Karpas-422 (cell line): ENCODE results near the gene STX2. TPM values are rescaled to one million over a fixed set of nuclear protein-coding genes. Genes with fewer than 3 reads are reported as not detected.
"Not testable (repeated sequence)": the region's sequence is repeated elsewhere in the genome, so short reads cannot be mapped to it uniquely, and the experiment has no call there.

Source experiments
- DNase-seq: peaks from one replicate; pipeline ENCODE4 v3.0.0-alpha.2; 2015
- H2AFZ ChIP-seq: fragments of 200-600 bp; sonication (generic); 2 replicates; pipeline ENCODE4 v1.6.1; 2014; ENCODE audit warnings: antibody characterized with exemption, low read length, mixed read lengths
- H3K27ac ChIP-seq: fragments of 200-600 bp; sonication (generic); 2 replicates; pipeline ENCODE4 v1.5.1; 2014; ENCODE audit warnings: mild to moderate bottlenecking, low read length, moderate library complexity
- H3K27me3 ChIP-seq: fragments of 200-600 bp; sonication (generic); 2 replicates; pipeline ENCODE4 v1.6.1; 2014; ENCODE audit warnings: low read length, mixed read lengths
- H3K36me3 ChIP-seq: fragments of 200-600 bp; sonication (generic); 2 replicates; pipeline ENCODE4 v1.6.1; 2014; ENCODE audit warnings: low read length, mixed read lengths; ENCODE audit not compliant: insufficient read depth
- H3K4me1 ChIP-seq: fragments of 200-600 bp; sonication (generic); 2 replicates; pipeline ENCODE4 v1.6.1; 2014; ENCODE audit warnings: mild to moderate bottlenecking, low read length, mixed read lengths
- H3K4me2 ChIP-seq: fragments of 200-600 bp; sonication (generic); 2 replicates; pipeline ENCODE4 v1.6.1; 2014; ENCODE audit warnings: low read length, low read depth, mild to moderate bottlenecking; ENCODE audit not compliant: poor library complexity, severe bottlenecking
- H3K4me3 ChIP-seq: fragments of 200-600 bp; sonication (generic); 2 replicates; pipeline ENCODE4 v1.5.1; 2014; ENCODE audit warnings: mild to moderate bottlenecking, antibody characterized with exemption, low read length, mixed read lengths
- H3K79me2 ChIP-seq: fragments of 200-600 bp; sonication (generic); 2 replicates; pipeline ENCODE4 v1.6.1; 2014; ENCODE audit warnings: mild to moderate bottlenecking, low read length, mixed read lengths
- H3K9ac ChIP-seq: fragments of 200-600 bp; sonication (generic); 2 replicates; pipeline ENCODE4 v1.6.0; 2014; ENCODE audit warnings: low read length
- H3K9me2 ChIP-seq: fragments of 200-600 bp; sonication (generic), shearing (Covaris generic); replicated peaks from 2 replicates; pipeline ENCODE4 v1.6.0; 2014; ENCODE audit warnings: mild to moderate bottlenecking, low read length, moderate library complexity; ENCODE audit not compliant: insufficient read depth
- H3K9me3 ChIP-seq: fragments of 300-700, 200-600 bp; sonication (generic); 2 replicates; pipeline ENCODE4 v1.6.1; 2014; ENCODE audit warnings: low read length, mixed read lengths
- H4K20me1 ChIP-seq: fragments of 200-600 bp; sonication (generic); 2 replicates; pipeline ENCODE4 v1.6.1; 2014; ENCODE audit warnings: mild to moderate bottlenecking, antibody characterized with exemption, low read length, low read depth; ENCODE audit not compliant: insufficient read depth
- total RNA-seq: library from RNA; depleted of rRNA; stranded (reverse); fragments of >200 nt; shearing (Covaris generic); gene quantifications from 2 replicates; pipeline ENCODE4 v1.2.3, GENCODE V29; 2014; ENCODE audit warnings: low replicate concordance; rRNA removed

STX2 gene
- total RNA-seq: 19.2 and 19.3 TPM in 2 replicates

DNA sequence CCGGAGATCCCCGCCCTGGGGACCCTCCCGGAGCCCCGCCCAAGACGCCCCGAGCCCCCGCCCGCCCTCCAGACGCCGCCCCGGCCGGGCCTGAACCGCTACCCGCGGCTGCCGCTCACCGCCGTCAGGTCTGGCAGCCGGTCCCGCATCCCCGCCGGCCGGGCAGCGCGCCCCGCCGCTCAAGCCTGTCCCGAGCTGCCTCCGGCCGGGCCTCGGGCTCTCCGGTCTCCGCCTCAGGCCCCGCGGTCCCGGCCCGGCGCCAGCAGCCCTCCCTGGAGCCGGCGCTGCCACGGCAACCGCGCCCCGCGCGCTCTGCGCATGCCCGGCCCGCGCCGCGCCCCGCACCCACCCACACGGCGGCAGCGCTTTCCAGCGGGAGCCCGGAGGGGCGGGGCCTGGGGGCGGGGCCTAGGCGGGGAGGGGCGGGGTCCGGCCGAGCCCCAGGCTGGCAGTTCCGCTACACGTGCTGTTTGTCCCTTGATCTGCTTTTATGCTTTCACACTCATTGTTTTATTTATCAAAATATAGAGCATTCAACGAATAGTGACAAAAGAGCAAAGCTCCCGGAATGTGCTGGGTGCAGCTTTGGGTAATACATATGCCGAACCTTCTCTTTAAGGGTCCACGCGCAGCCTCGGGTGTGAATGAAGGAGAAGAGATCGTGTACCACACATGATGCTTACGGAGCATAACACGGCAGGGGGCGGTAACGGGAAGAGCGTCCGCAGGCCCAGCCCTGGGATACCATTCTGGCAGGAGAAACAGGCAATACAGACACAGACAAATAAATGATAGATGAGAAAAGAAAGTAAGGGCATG is at the start of gene STX2:
Gene STX2 (minus strand): TSS at position 300 of the 819 bp plus-strand sequence. CDS start 151 bp downstream, at position 149.
- H3K9me2 ChIP-seq: no peaks in the 10 kb centered on the region
- no peaks in the 10 kb centered on the region for H3K27me3 ChIP-seq
- H4K20me1 ChIP-seq: no peaks in the 10 kb centered on the region
- H3K4me3 ChIP-seq: peak within 1 kb of the TSS; percentile 99
- DNase-seq: peak; percentile 94
- peak within 1 kb of the TSS; percentile 97 for H3K9ac ChIP-seq
- peak within 1 kb of the TSS; percentile 98 for H3K4me2 ChIP-seq
- H3K79me2 ChIP-seq: peaks cover 43% of the 10 kb centered on the region
- no peaks in the 10 kb centered on the region for H3K9me3 ChIP-seq
- H3K27ac ChIP-seq: no peak within 1 kb of the TSS; the same call in 1 of the 2 replicates
- H3K4me1 ChIP-seq: peaks cover 24% of the 10 kb centered on the region
- peak within 1 kb of the TSS; percentile 99 for H2AFZ ChIP-seq
- H3K36me3 ChIP-seq: no peaks in the 10 kb centered on the region

DNA sequence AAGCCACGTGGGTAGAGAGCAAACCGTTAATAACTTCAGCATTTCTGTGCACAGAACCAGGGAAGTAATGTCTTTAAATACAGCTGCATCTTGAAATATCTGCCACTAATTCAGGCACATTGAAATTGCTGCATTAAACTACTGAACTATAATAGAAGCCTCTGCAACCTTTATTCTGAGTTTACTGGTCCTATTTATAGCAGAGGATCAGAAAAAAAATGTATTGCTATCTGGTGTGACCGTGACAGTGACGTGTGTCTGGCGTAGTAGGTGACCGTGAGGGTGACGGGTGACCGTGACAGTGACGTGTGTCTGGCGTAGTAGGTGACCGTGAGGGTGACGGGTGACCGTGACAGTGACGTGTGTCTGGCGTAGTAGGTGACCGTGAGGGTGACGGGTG is 48.1 kb upstream of the STX2 start:
- not testable (repeated sequence) for H3K9me3 ChIP-seq, H2AFZ ChIP-seq, H3K36me3 ChIP-seq, H3K4me2 ChIP-seq, H4K20me1 ChIP-seq, H3K4me3 ChIP-seq, H3K27ac ChIP-seq, H3K9me2 ChIP-seq, H3K27me3 ChIP-seq, H3K9ac ChIP-seq, DNase-seq, H3K79me2 ChIP-seq, H3K4me1 ChIP-seq

DNA sequence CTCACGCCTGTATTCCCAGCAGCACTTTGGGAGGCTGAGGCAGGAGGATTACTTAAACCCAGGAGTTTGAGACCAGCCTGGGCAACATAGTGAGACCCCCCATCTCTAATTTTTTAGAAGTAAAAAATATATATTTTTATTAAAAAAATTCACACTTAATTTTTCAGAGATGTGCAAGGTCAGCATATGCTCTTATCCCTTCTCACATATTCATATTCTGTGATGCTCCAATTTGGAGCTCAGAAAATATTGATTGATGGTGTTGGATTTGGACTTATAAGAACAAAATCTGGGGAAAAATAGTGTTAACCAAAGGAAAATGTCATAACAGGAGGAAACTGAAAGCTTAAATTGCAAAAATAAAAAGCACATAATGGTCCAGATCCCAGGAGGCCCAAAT is 42.5 kb upstream of the STX2 start:
- H2AFZ ChIP-seq: no peak overlapping the region
- H3K9ac ChIP-seq: no peak overlapping the region
- peaks cover 7% of the 10 kb centered on the region for H3K36me3 ChIP-seq
- H3K4me3 ChIP-seq: no peak overlapping the region
- H3K9me3 ChIP-seq: no peaks in the 10 kb centered on the region
- no peaks in the 10 kb centered on the region for H3K27me3 ChIP-seq
- DNase-seq: no peak
- no peaks in the 10 kb centered on the region for H3K9me2 ChIP-seq
- no peaks in the 10 kb centered on the region for H3K79me2 ChIP-seq
- H3K27ac ChIP-seq: no peak overlapping the region
- H3K4me2 ChIP-seq: no peak overlapping the region
- H3K4me1 ChIP-seq: peaks cover 24% of the 10 kb centered on the region
- H4K20me1 ChIP-seq: peaks cover 3% of the 10 kb centered on the region; the same call in 1 of the 2 replicates

DNA sequence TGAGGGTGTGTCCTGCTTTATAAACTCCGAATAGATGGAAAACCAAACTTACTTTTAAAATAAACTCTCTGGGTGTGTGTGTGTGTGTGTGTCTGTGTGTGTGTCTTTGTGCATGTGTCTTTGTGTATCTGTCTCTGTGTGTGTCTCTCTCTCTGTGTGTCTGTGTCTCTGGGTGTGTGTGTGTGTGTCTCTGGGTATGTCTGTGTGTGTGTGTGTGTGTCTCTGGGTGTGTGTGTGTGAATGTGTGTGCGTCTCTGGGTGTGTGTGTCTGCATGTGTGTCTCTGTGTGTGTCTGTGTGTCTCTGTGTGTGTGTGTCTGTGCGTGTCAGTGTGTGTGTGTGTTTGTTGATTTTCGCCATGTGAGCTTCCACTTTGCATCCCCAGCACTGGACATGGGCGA is 42.0 kb upstream of the STX2 start:
- H3K36me3 ChIP-seq: peaks cover 12% of the 10 kb centered on the region
- no peak overlapping the region for H2AFZ ChIP-seq
- peaks cover 5% of the 10 kb centered on the region; the same call in 1 of the 2 replicates for H4K20me1 ChIP-seq
- H3K4me2 ChIP-seq: no peak overlapping the region
- no peak overlapping the region for H3K9ac ChIP-seq
- H3K79me2 ChIP-seq: no peaks in the 10 kb centered on the region
- no peak overlapping the region for H3K4me3 ChIP-seq
- no peaks in the 10 kb centered on the region for H3K9me3 ChIP-seq
- peaks cover 26% of the 10 kb centered on the region for H3K4me1 ChIP-seq
- DNase-seq: no peak
- H3K27ac ChIP-seq: no peak overlapping the region
- H3K9me2 ChIP-seq: no peaks in the 10 kb centered on the region
- no peaks in the 10 kb centered on the region for H3K27me3 ChIP-seq

DNA sequence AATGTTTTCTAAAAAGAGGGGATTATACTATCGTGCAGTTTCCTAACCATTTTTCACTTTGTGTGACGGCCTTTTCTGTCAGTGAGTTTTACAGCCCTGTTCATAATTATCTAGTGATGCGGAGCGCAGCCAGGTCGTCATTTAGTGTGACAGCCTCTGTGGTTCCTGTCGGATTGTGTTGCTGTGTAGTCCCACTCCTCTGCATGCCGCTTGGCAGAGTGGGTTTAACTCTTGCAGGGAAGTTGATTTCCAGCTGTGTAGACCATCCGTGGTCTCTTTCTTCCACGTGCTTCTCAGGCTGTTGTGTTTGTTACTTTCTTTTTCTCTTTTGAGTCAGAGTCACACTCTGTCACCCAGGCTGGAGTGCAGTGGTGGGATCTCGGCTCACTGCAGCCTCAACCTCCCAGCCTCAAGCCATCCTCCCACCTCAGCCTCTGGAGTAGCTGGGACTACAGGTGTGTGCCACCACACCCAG is 41.4 kb upstream of the STX2 start:
- H3K27me3 ChIP-seq: no peaks in the 10 kb centered on the region
- no peaks in the 10 kb centered on the region for H3K9me3 ChIP-seq
- H3K27ac ChIP-seq: no peak overlapping the region
- H4K20me1 ChIP-seq: peaks cover 5% of the 10 kb centered on the region; the same call in 1 of the 2 replicates
- peak overlapping the region; percentile 30 for H3K4me2 ChIP-seq
- H3K79me2 ChIP-seq: no peaks in the 10 kb centered on the region
- no peak overlapping the region; the same call in 1 of the 2 replicates for H3K4me3 ChIP-seq
- H3K36me3 ChIP-seq: peaks cover 17% of the 10 kb centered on the region
- peaks cover 26% of the 10 kb centered on the region for H3K4me1 ChIP-seq
- H3K9me2 ChIP-seq: no peaks in the 10 kb centered on the region
- H2AFZ ChIP-seq: no peak overlapping the region
- no peak overlapping the region for H3K9ac ChIP-seq
- DNase-seq: no peak

DNA sequence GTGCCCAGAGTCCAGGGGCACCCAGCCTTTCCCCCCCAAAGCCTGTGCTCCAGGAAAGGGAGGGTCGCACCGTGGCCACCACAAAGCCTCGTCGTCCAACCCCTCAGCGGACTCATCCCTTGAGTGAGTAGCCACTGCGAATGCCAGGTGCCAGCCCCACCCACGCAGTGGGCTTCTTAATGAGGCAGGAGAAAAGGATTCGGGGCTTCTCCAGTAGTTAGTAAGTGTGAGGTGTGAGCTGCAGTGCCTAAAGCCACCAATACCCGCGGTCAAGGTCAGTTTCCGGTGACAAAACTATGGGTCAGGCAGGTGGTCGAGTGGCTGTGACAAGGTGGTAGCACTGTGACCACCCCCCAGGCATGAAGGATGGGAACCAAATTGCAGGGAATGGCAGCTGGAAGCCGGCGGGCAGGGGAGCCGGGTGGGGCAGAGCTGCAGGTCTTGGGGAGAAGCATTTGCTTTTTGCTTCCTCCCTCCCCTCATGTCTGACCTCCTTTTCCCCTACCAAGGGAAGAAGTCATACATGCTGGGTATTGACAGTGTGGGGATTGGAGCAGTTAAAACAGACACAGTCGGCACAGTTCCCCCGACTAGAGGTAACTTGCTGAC is 40.8 kb upstream of the STX2 start:
- H3K27me3 ChIP-seq: no peaks in the 10 kb centered on the region
- H3K36me3 ChIP-seq: peaks cover 23% of the 10 kb centered on the region
- no peaks in the 10 kb centered on the region for H3K79me2 ChIP-seq
- H4K20me1 ChIP-seq: peaks cover 9% of the 10 kb centered on the region; the same call in 1 of the 2 replicates
- no peak overlapping the region for H2AFZ ChIP-seq
- H3K27ac ChIP-seq: no peak overlapping the region
- no peak overlapping the region for H3K4me3 ChIP-seq
- no peaks in the 10 kb centered on the region for H3K9me3 ChIP-seq
- H3K9ac ChIP-seq: no peak overlapping the region
- no peaks in the 10 kb centered on the region for H3K9me2 ChIP-seq
- peak overlapping the region; percentile 30 for H3K4me2 ChIP-seq
- DNase-seq: peak; percentile 46
- H3K4me1 ChIP-seq: peaks cover 26% of the 10 kb centered on the region

DNA sequence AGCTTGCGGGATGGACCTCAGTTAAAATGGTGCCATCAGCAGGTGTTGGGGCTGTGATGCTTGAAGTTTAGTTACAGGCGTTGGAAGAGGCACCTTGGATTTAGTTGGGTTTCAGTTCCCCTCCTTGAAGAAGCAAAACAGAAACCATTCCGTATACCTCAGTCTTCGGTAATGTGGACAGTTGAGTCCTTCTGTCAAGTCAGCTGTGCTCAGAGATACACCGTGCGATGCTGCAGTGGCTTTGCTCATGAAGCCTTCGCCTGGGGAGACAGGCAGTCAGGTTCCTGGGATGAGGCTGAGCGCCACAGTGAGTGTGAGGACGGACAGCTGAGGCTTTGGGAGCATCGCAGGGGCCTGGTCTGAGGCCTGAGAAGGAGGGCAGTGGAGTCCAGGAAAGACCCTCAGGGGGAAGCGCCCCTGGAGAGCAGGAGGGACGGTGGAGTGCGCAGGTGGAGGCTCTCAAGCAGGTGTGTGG is 40.2 kb upstream of the STX2 start:
- Histone ChIP-seq H3K9me2 (no peaks in the 10 kb centered on the region), H3K79me2 (no peaks in the 10 kb centered on the region), H3K27ac (no peak overlapping the region), H4K20me1 (peaks cover 15% of the 10 kb centered on the region; the same call in 1 of the 2 replicates), H3K4me2 (peak overlapping the region; percentile 27), H3K4me1 (peaks cover 28% of the 10 kb centered on the region), H3K36me3 (peaks cover 29% of the 10 kb centered on the region), H3K9me3 (no peaks in the 10 kb centered on the region), H2AFZ (no peak overlapping the region), H3K9ac (peak overlapping the region; percentile 34; the same call in 1 of the 2 replicates), H3K4me3 (no peak overlapping the region), H3K27me3 (no peaks in the 10 kb centered on the region)
- peak; percentile 72 for DNase-seq
